OCI-LY1 (cell line): ENCODE measurements around the gene CTIF.

Experiments used
- H2AFZ ChIP-seq: fragments of 200-600 bp; sonication (generic), shearing (Covaris generic); 2 replicates; pipeline ENCODE4 v1.6.0; 2014; ENCODE audit warnings: antibody characterized with exemption, mild to moderate bottlenecking, low read length
- H3F3A ChIP-seq: fragments of 200-600 bp; sonication (generic), shearing (Covaris generic); 2 replicates; pipeline ENCODE4 v1.6.0; 2014; ENCODE audit warnings: mild to moderate bottlenecking, antibody characterized with exemption, low read length, moderate library complexity; ENCODE audit not compliant: insufficient read depth
- H3K27ac ChIP-seq: fragments of 200-600 bp; sonication (generic); 2 replicates; pipeline ENCODE4 v1.5.1; 2014; ENCODE audit warnings: low read length, mixed run types, mild to moderate bottlenecking, low read depth; ENCODE audit not compliant: poor library complexity, severe bottlenecking
- H3K27me3 ChIP-seq: fragments of 200-600 bp; sonication (generic); 2 replicates; pipeline ENCODE4 v1.6.0; 2014; ENCODE audit warnings: antibody characterized with exemption, mild to moderate bottlenecking, low read length, moderate library complexity; ENCODE audit not compliant: insufficient read depth
- H3K36me3 ChIP-seq: fragments of 200-600 bp; sonication (generic); 2 replicates; pipeline ENCODE4 v1.6.1; 2014; ENCODE audit warnings: mild to moderate bottlenecking, antibody characterized with exemption, low read length, moderate library complexity, mixed read lengths; ENCODE audit not compliant: insufficient read depth
- H3K4me1 ChIP-seq: fragments of 200-600 bp; sonication (generic); 2 replicates; pipeline ENCODE4 v1.5.1; 2014; ENCODE audit warnings: mild to moderate bottlenecking, low read length, moderate library complexity; ENCODE audit not compliant: insufficient read depth, severe bottlenecking
- H3K4me2 ChIP-seq: fragments of 200-600 bp; sonication (generic), shearing (Covaris generic); 2 replicates; pipeline ENCODE4 v1.6.1; 2014; ENCODE audit warnings: low read length
- H3K4me3 ChIP-seq: fragments of 200-600 bp; sonication (generic); 2 replicates; pipeline ENCODE4 v1.5.1; 2014; ENCODE audit warnings: low read length, low read depth, mild to moderate bottlenecking, mixed read lengths; ENCODE audit not compliant: poor library complexity, severe bottlenecking
- H3K79me2 ChIP-seq: fragments of 200-600 bp; shearing (Covaris generic); 2 replicates; pipeline ENCODE4 v1.6.1; 2016; ENCODE audit warnings: mixed run types, low read length, mixed read lengths; ENCODE audit not compliant: insufficient read depth
- H3K9ac ChIP-seq: fragments of 200-600 bp; sonication (generic), shearing (Covaris generic); 2 replicates; pipeline ENCODE4 v1.6.1; 2014; ENCODE audit warnings: mild to moderate bottlenecking, low read length, mixed read lengths
- H3K9me2 ChIP-seq: fragments of 200-600 bp; sonication (generic), shearing (Covaris generic); 2 replicates; pipeline ENCODE4 v1.6.1; 2014; ENCODE audit warnings: low read depth, mild to moderate bottlenecking, low read length, mixed read lengths
- H3K9me3 ChIP-seq: fragments of 200-600 bp; shearing (Covaris generic); 2 replicates; pipeline ENCODE4 v1.6.1; 2014; ENCODE audit warnings: low read length, mixed read lengths
- H4K20me1 ChIP-seq: fragments of 200-600 bp; sonication (generic), shearing (Covaris generic); 2 replicates; pipeline ENCODE4 v1.6.0; 2016; ENCODE audit warnings: mild to moderate bottlenecking, low read length; ENCODE audit not compliant: insufficient read depth
- CTCF ChIP-seq: fragments of 200-600 bp; sonication (generic), shearing (Covaris generic); IDR thresholded peaks from 2 replicates; pipeline ENCODE4 v1.5.1; 2017; ENCODE audit warnings: mild to moderate bottlenecking, antibody characterized with exemption, low read length, moderate library complexity, mixed read lengths
- EZH2 ChIP-seq: fragments of 200-600 bp; sonication (generic), shearing (Covaris generic); IDR thresholded peaks from 2 replicates; pipeline ENCODE4 v1.8.0; 2017; ENCODE audit warnings: borderline replicate concordance, mixed run types, mild to moderate bottlenecking, antibody characterized with exemption, low read length, moderate library complexity, mixed read lengths

The CTIF gene

DNA sequence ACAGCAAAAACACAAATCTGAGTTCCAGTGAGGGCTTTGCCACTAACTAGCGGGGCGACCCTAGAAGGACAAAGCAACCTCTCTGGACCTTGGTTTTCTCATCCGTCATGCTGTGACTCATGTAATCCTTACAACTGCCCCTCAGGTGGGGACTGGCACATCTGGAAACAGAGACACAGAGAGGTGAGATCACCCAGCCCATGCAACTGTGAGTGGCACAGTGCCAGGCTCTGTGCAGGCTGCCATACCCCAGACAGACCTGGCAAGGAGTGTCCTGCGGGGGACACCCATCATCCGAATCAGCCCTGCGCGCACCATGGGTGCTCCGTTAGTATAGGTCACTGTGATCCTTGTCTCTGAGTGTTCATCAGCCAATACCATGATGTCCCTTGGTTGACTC, 213.6 kb downstream of the CTIF start:
- H3K9me2 ChIP-seq: no peaks in the 10 kb centered on the region
- no peaks in the 10 kb centered on the region for H3K9me3 ChIP-seq
- no peaks in the 10 kb centered on the region for H3K79me2 ChIP-seq
- no peak overlapping the region for H3K27ac ChIP-seq
- no peak overlapping the region for H3K4me3 ChIP-seq
- no peaks in the 10 kb centered on the region for H3K27me3 ChIP-seq
- no peaks in the 10 kb centered on the region for H3K36me3 ChIP-seq
- H3K4me1 ChIP-seq: no peaks in the 10 kb centered on the region
- H3F3A ChIP-seq: no peaks in the 10 kb centered on the region
- no peaks in the 10 kb centered on the region for H4K20me1 ChIP-seq
- TF ChIP-seq CTCF: no peak
- TF ChIP-seq EZH2: no peak
- H2AFZ ChIP-seq: no peak overlapping the region
- no peak overlapping the region for H3K9ac ChIP-seq
- no peak overlapping the region for H3K4me2 ChIP-seq

- H3K9me3 ChIP-seq: no peaks in the 10 kb centered on the region
- H3K9me2 ChIP-seq: no peaks in the 10 kb centered on the region
- no peak overlapping the region for H2AFZ ChIP-seq
- no peaks in the 10 kb centered on the region for H3K36me3 ChIP-seq
- H3F3A ChIP-seq: no peaks in the 10 kb centered on the region
- no peak overlapping the region for H3K4me3 ChIP-seq
- H3K79me2 ChIP-seq: no peaks in the 10 kb centered on the region
- TF ChIP-seq CTCF: no peak
- TF ChIP-seq EZH2: no peak
- H3K4me1 ChIP-seq: no peaks in the 10 kb centered on the region
- no peaks in the 10 kb centered on the region for H4K20me1 ChIP-seq
- no peaks in the 10 kb centered on the region for H3K27me3 ChIP-seq
- no peak overlapping the region for H3K27ac ChIP-seq
- H3K4me2 ChIP-seq: no peak overlapping the region
- no peak overlapping the region for H3K9ac ChIP-seq
Observed at GRCh38 chr18:48752928-48753327, 214.1 kb downstream of the CTIF start.

GRCh38 chr18:48753691-48754090, 214.9 kb downstream of the CTIF start:
- no peak overlapping the region for H3K4me2 ChIP-seq
- no peaks in the 10 kb centered on the region for H3K79me2 ChIP-seq
- no peak overlapping the region for H3K27ac ChIP-seq
- TF ChIP-seq CTCF: no peak
- no peak for TF ChIP-seq EZH2
- H3K9me3 ChIP-seq: no peaks in the 10 kb centered on the region
- H3K9me2 ChIP-seq: no peaks in the 10 kb centered on the region
- no peaks in the 10 kb centered on the region for H3K36me3 ChIP-seq
- no peaks in the 10 kb centered on the region for H3F3A ChIP-seq
- H2AFZ ChIP-seq: no peak overlapping the region
- no peak overlapping the region for H3K4me3 ChIP-seq
- H3K9ac ChIP-seq: no peak overlapping the region
- H3K27me3 ChIP-seq: no peaks in the 10 kb centered on the region
- H4K20me1 ChIP-seq: no peaks in the 10 kb centered on the region
- no peaks in the 10 kb centered on the region for H3K4me1 ChIP-seq
